HG02623 (cell line): Measurements from ENCODE around the gene NFATC2.
"Not testable (repeated sequence)": the region's sequence is repeated elsewhere in the genome, so short reads cannot be mapped to it uniquely, and the experiment has no call there.

Experiments
- ATAC-seq: cut with Tn5 transposase; IDR thresholded peaks from one replicate; pipeline ENCODE4 v1.9.1; 2021; ENCODE audit warnings: moderate library complexity; ENCODE audit not compliant: unreplicated experiment

NFATC2 gene

DNA sequence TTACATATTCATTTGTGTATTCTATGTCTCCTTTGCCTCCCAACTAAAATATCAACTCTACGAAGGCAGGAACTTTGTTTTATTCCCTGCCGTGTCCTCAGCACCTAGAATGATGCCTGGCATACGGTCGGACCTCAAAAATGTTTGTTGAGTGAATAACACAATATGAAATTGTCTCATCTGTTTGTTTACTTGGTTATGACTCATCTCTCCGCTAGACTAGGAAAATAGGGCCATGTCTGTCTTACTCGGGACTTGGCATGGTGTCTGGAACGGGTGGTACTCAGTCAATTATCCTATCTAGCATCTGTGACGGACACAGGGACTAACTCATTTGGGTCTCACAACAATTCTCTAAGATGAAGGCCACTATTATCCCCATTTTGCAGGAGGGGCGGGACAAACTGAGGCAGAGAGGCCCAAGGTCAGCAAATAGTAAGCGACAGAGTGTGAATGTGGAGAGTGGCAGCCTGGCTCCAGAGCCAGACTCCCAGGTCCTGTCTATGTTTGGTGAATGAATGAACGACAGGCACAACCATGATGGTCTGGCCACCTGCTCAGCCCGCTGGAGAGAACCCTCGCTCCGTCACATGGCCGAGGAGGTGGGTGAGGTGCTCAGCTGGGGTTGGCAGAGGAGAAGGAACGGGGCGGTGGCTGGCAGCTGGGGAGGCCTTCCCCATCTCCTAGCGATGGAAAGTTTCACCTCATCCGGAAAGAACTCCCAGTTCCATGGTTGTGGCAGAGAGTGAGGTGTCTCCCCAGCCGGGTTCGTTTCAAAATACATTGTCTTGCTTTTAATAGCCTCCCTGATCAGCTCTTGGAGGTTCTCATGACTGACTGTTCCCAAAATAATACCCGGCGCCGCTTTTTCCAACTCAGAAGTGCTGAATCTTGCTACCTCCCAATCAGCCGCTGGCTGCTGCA is 27.6 kb upstream of the NFATC2 start:
- ATAC-seq = no peak

GRCh38 chr20:51568533-51568932 is 26.0 kb upstream of the NFATC2 start:
- not testable (repeated sequence) for ATAC-seq

GRCh38 chr20:51567622-51568021 is 25.1 kb upstream of the NFATC2 start:
- ATAC-seq = no peak

DNA sequence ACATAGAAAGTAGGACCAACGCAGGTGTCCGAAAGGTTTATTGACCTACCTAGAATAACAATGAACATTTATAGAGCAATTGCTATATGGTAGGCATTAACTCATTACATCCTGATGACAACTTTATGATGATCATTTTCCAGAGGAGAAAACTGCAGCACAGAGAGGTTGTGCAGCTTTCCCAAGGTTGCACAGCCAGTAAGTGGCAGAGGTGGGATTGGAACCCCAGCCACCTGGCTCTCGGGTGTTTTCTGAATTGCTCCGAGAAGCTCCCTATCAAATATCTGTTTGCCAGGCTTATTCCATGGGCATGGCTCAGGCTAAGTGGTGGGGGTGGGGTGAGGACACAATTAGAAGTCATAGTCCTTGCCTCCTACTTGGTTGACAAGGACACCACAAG is 24.1 kb upstream of the NFATC2 start:
- ATAC-seq = no peak

- ATAC-seq = no peak
These were observed 23.0 kb upstream of the NFATC2 start for GRCh38 chr20:51565298-51566144.

DNA sequence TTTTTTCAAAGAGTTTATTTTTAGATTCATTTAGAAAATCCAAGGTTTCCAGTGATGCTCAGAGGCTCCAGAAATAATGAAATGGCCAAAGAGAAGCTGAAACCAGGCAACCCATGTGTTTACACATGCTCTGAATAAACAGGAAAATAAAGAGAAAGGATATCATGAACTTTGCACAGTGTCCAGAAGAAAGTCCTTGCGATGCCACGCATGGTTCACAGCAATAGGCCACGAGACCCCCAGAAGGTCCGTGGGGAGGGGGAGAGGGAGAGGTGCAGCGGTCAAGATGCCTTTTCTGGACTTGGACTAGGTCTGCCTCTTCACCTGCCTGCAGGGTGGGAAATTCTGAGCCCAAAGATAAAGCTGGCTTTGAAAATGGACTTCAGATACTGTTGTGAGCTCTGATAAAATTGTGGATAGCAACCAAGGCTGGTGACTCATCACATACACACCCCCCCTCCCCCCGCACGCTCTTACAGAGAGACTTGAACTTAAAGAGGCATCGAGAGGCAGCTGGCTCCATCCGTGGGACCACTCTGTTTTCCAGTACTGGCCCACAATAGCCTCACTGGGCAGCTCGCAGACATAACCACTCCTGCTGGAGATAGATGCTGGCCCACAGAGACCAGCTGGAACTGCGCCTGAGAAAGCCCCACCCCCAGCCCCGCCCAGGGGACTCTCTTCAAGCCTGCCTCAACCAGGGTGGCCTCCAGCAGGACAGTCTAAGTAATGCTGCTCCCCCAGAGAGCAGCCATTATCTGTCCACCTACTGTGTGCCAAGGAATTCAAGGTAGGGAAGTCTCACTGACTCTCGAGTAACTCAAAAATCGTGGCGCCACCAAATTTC is 21.2 kb upstream of the NFATC2 start:
- no peak for ATAC-seq

- no peak for ATAC-seq
These were observed 20.6 kb upstream of the NFATC2 start for GRCh38 chr20:51563174-51563485.

GRCh38 chr20:51562332-51563173 is 20.0 kb upstream of the NFATC2 start:
- no peak for ATAC-seq

DNA sequence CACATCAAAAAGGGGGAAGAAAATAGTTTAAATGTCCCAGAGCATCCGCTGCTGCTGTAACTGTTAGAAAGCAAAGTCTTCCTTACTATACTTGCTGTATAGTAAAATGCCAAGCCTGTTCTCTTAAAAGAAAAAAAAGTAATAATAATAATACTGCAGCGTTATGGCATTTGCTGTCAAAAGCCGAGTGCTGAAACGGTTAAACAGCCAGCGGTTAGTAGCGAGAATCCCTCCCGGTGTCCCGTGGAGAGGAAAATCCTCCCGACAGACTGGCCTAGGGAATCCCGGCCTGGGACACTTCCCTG is 19.5 kb upstream of the NFATC2 start:
- ATAC-seq = no peak

GRCh38 chr20:51560550-51561307 is 18.2 kb upstream of the NFATC2 start:
- no peak for ATAC-seq

DNA sequence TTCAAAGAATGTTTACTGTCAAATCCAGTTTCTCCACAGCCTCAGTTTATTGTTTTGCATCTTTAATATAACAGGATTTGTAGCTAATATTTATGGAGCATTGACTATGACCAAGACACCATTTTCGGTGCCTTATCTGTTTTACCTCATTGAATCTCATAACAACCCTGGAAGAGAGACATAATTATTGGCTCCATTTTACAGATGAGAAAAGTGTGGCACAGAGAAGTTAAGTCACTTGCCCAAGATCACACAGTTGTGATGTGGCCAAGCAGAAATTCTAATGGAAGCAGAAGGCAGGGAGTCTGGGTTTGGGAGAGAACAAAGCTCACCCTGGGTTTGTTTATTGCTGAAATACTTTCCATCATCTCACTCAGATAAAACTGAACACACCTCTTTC is 17.5 kb upstream of the NFATC2 start:
- ATAC-seq = no peak

GRCh38 chr20:51554538-51555165 is 12.1 kb upstream of the NFATC2 start:
- no peak for ATAC-seq

DNA sequence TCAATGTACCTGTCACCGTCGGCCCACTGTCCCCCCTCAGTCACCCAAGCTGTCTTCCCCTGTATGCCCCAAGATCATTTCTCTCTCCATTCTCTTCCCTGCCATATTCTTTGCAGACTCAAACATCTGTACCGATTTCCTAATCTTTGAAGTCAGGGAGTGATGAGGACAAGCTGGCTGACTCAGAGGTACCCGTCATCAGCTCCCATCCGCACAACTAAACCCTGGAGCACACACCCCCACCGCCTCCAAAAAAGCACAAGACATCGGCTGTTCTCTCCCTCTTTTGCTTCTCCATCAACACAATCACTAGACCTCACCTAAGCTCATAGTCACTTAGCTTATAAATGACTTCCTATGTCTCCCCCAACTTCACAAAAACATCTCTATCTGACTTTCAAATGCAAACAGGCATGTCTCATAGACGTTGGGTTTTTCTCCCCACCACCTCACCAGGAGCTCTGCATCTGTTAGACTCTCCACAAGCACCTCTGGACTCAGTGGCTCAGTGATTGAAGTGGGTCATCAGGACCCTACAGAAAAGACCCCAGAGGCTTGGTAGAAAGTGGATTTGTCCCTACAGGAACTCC is 11.5 kb upstream of the NFATC2 start:
- ATAC-seq = no peak

DNA sequence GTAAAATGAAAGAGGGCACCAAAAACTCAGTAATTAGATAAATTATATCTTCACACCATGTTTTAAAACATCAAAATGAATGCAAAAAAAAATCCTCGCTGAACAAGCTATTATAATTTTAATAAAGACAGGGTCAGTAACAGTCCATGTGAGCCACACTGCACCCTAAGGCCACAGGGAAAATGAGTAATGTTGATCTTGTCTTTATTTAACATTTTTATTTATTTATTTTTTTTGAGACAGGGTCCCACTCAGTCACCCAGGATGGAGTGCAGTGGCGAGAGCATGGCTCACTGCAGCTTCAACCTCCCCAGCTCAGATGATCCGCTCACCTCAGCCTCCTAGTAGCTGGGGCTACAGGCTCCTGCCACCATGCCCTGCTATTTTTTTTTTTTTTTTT is 8.7 kb upstream of the NFATC2 start:
- no peak for ATAC-seq

DNA sequence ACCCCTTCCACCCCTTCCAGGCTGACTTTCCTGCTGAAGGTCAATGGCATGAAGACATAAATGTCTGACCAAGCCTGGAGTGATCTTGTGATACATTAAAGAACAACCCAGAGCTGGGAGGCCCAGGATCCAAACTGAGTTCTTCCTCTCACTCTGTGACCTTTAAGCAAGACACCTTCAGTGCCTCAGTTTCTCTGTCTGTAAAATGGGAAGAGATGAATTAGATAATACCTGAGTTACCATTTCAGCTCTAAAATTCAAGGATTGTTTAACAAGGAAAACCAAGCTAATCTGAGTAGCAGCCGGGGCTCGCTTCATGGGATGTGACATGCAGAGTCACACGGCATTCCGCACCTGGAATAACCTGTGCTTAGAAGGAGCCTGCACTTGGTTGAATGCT is 7.0 kb upstream of the NFATC2 start:
- no peak for ATAC-seq

DNA sequence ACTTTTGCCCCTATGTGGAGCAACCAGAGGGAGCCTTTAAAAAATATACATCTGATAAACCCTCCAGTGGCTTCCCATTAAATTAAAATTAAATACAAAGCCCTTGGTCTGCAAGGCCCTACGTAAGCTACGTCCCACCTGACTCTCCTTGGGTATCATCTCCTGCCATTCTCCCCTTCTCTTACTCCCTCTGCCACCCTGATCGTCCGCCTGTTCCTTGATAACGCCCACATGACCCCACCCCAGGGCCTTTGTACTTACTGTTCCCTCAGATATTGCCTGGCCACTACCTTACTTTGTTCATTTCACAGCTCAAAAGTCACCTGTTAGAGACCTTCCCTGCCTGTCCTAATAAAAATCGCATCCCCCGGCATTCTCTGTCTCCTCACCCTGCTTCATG is 5.4 kb upstream of the NFATC2 start:
- ATAC-seq = no peak

DNA sequence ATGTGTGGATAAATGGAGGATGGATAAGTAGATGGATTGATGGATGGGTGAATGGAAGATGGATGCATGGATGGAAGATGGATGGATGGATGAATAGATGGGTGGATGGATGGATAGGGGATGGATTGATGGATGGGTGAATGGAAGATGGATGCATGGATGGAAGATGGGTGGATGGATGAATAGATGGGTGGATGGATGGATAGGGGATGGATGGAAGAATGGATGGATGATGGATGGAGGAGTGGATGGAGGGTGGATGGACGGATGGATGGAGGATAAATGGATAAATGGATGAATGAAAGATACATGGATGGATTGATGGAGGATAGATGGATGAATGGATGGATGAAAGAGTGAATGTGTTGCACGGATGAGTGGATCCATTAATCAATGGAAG is 3.0 kb upstream of the NFATC2 start:
- no peak for ATAC-seq

DNA sequence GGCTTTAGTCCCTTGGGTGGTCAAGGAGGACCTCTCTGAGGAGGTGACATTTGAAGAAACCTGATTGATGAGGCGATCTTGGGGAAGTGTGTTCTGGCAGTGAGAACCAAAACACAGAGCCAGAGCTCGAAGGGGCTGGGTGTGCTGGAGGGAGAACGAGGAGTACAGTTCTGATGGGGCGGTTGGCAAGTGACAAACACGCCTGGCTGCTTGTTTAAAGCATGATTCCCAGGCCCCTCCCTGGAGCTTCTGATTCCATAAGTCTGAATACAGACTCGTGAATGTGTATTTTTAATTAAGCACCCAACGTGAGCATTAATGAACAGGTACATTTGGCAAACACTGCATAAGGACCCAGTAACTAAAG is 886 bp upstream of the NFATC2 start:
- no peak for ATAC-seq

DNA sequence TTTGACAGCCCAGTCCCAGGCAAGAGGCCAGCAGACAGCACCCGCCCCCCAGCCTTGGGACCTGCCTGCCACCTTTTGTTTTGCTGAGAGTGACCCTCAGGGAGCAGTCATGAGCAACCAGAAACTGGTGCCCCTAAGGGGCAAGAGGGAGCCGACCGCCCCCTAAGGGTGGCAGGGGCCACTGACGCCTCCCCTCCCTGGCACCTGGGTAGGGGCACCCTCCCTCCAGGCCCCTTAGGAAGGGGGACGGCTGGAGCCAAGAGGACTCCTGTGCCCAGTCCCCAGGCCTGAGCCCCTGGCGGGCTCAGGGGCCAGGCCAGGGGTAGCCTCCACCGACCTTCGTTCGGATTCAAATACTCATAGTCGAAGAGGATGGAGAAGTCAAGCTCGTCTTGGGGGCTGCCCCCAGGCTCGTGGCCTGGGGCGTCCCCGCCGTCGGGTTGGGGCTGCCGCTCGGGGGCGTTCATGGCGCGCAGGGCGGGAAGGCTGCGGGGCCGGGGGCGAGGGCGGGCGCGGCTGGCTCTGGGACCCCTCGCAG is 417 bp downstream of the NFATC2 start:
- peak; percentile 32 for ATAC-seq
